Brain microvascular endothelial cell (primary cell): ENCODE measurements around the gene ABHD14A.

ENCODE experiments used
- DNase-seq: peaks from one replicate; pipeline ENCODE4 v3.0.0-alpha.2; 2020
- H3K27ac ChIP-seq: fragments of 250-450 bp; sonication (Bioruptor Pico); 2 replicates; pipeline ENCODE4 v1.5.1; 2020; ENCODE audit warnings: mild to moderate bottlenecking, moderate library complexity
- H3K27me3 ChIP-seq: fragments of 250-450 bp; sonication (Bioruptor Pico); replicated peaks from 2 replicates; pipeline ENCODE4 v1.5.1; 2020; ENCODE audit warnings: mild to moderate bottlenecking
- H3K36me3 ChIP-seq: fragments of 250-450 bp; sonication (Bioruptor Pico); replicated peaks from 2 replicates; pipeline ENCODE4 v1.5.1; 2020; ENCODE audit warnings: mild to moderate bottlenecking
- H3K4me3 ChIP-seq: 2 replicates; pipeline ENCODE4 v1.5.1; 2011; ENCODE audit warnings: low read depth, mild to moderate bottlenecking, control low read depth, low read length, moderate library complexity
- CTCF ChIP-seq: IDR thresholded peaks from 2 replicates; pipeline ENCODE4 v1.5.1; 2011; ENCODE audit warnings: low read depth, mild to moderate bottlenecking, moderate library complexity, low read length, control low read depth, inconsistent platforms; ENCODE audit errors: missing control alignments
- in situ Hi-C: cut with HindIII; loops from 2 replicates; pipeline ENCODE4 v1.10.0; 2017; ENCODE audit warnings: low sequenced_read_pairs, low pct_ligation_motif_present

ABHD14A gene

GRCh38 chr3:52029053-52029452 is 54.2 kb downstream of the ABHD14A start:
- in situ Hi-C loops = no loop called here
- Histone ChIP-seq H3K4me3 (no peak overlapping the region), H3K27ac (no peak overlapping the region), H3K27me3 (no peaks in the 10 kb centered on the region), H3K36me3 (no peaks in the 10 kb centered on the region)
- TF ChIP-seq CTCF = no peak
- DNase-seq = no peak

GRCh38 chr3:52029535-52029934 is 54.7 kb downstream of the ABHD14A start:
- no peaks in the 10 kb centered on the region for H3K36me3 ChIP-seq
- no peak overlapping the region for H3K27ac ChIP-seq
- no peak for TF ChIP-seq CTCF
- no peaks in the 10 kb centered on the region for H3K27me3 ChIP-seq
- in situ Hi-C loops = no loop called here
- H3K4me3 ChIP-seq = no peak overlapping the region
- DNase-seq = no peak
